ENCODE data around the gene DEPDC1B. TPM values are rescaled to one million over a fixed set of nuclear protein-coding genes. Genes with fewer than 3 reads are reported as not detected.

The DEPDC1B gene
- total RNA-seq, 6 experiments from 2014 or later = 0.15 to 0.98 (median 0.47) TPM; not detected in 1

- 74% methylated on average over 5 of the region's 5 CpGs for WGBS (ENCODE audit: insufficient coverage, low coverage, low lambda C conversion rate, missing lambda C conversion rate)
- no peak for ATAC-seq
- intact Hi-C loops (cut with DNase I) = no loop called here
- TF ChIP-seq POLR2A (IDR thresholded peaks at IDR 0.05) = no peak
- no peak for TF ChIP-seq CTCF (IDR thresholded peaks at IDR 0.05)
- Histone ChIP-seq H3K9me3 (no peaks in the 10 kb centered on the region), H3K27ac (no peak overlapping the region), H3K36me3 (no peaks in the 10 kb centered on the region), H3K4me3 (no peak overlapping the region), H3K4me1 (no peaks in the 10 kb centered on the region), H3K27me3 (no peaks in the 10 kb centered on the region)
- DNase-seq = no peak
These were observed 114.3 kb downstream of the DEPDC1B start for GRCh38 chr5:60585618-60586017.

GRCh38 chr5:60584304-60584703 lies 115.7 kb downstream of the DEPDC1B start:
- WGBS (ENCODE audit: insufficient coverage, low coverage, low lambda C conversion rate, missing lambda C conversion rate) = no CpG with 5 or more reads among the region's 2 CpGs

DNA sequence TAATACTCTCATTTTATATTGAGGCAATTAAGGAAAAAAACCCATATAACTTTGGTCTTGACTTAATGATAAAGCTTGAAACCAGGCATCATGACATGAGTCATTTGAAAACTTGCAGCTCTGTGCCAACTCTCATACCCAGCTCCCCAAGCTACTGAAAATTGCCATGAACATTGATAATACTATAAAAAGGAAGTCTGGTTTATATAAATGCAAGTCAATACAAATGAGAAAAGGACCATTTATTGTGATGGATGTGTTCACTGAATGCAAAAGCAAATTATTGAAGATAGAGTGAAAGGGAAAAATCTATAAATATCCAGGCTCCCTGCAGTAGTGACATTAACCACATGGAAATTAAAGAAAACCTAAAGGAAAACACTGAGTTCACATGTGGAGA lies 116.3 kb downstream of the DEPDC1B start:
- no peaks in the 10 kb centered on the region for H3K9me3 ChIP-seq
- no peaks in the 10 kb centered on the region for H3K4me1 ChIP-seq
- DNase-seq (no peak), ATAC-seq (no peak)
- no peaks in the 10 kb centered on the region for H3K27me3 ChIP-seq
- no peaks in the 10 kb centered on the region for H3K36me3 ChIP-seq
- TF ChIP-seq CTCF (IDR thresholded peaks at IDR 0.05) (no peak), POLR2A (IDR thresholded peaks at IDR 0.05) (no peak)
- intact Hi-C loops (cut with DNase I) = no loop called here
- H3K27ac ChIP-seq = no peak overlapping the region
- H3K4me3 ChIP-seq = no peak overlapping the region

More at GRCh38 chr5:60584304-60584703, 115.7 kb downstream of the DEPDC1B start:
- Histone ChIP-seq H3K4me1 (no peaks in the 10 kb centered on the region), H3K36me3 (no peaks in the 10 kb centered on the region), H3K4me3 (no peak overlapping the region), H3K27me3 (no peaks in the 10 kb centered on the region), H3K9me3 (no peaks in the 10 kb centered on the region), H3K27ac (no peak overlapping the region)
- no peak for DNase-seq
- intact Hi-C loops (cut with DNase I) = no loop called here
- no peak for ATAC-seq
- TF ChIP-seq POLR2A (IDR thresholded peaks at IDR 0.05) (no peak), CTCF (IDR thresholded peaks at IDR 0.05) (no peak)

- Histone ChIP-seq H3K27me3 (no peaks in the 10 kb centered on the region), H3K4me3 (no peak overlapping the region), H3K9me3 (no peaks in the 10 kb centered on the region), H3K4me1 (no peaks in the 10 kb centered on the region), H3K27ac (no peak overlapping the region), H3K36me3 (no peaks in the 10 kb centered on the region)
- DNase-seq (no peak), ATAC-seq (no peak)
- TF ChIP-seq POLR2A (IDR thresholded peaks at IDR 0.05) (no peak), CTCF (IDR thresholded peaks at IDR 0.05) (no peak)
- intact Hi-C loops (cut with DNase I) = no loop called here
- WGBS (ENCODE audit: insufficient coverage, low coverage, low lambda C conversion rate, missing lambda C conversion rate) = 64% methylated on average over 3 of the region's 3 CpGs
These were observed 121.7 kb downstream of the DEPDC1B start for GRCh38 chr5:60578315-60578714.

DNA sequence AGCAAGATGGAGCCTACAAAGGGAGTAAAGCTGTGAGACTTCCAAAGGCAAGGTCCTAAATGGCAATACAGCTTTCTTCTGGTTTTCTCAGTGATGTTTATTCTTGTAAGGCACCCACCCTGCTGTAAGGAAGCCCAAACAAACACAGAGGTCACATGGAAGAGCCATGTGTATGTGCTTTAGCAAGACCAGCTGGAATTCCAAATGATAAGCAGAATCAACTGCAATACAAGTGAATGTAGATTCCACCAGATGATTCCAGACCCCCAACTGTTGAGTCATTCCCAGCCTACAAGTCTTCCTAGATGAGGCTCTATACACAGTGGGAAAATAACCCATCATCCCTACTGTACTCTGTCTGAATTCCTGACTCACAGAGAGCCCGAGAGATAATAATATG lies 122.8 kb downstream of the DEPDC1B start:
- Histone ChIP-seq H3K4me1 (no peaks in the 10 kb centered on the region), H3K36me3 (no peaks in the 10 kb centered on the region), H3K27ac (no peak overlapping the region), H3K4me3 (no peak overlapping the region), H3K27me3 (no peaks in the 10 kb centered on the region), H3K9me3 (no peaks in the 10 kb centered on the region)
- WGBS (ENCODE audit: insufficient coverage, low coverage, low lambda C conversion rate, missing lambda C conversion rate) = 76% methylated on average over 1 of the region's 1 CpG
- no peak for DNase-seq
- TF ChIP-seq CTCF (IDR thresholded peaks at IDR 0.05) = no peak
- TF ChIP-seq POLR2A (IDR thresholded peaks at IDR 0.05) = no peak
- no peak for ATAC-seq
- intact Hi-C loops (cut with DNase I) = no loop called here
